Stimulated activated CD8-positive, alpha-beta memory T cell treated with anti-CD3 and anti-CD28 coated beads, Interleukin-7, amount 100 ng/mL, for 4 hours (primary cell): ENCODE measurements around the gene SERPINA3.
"Not testable (repeated sequence)": the region's sequence is repeated elsewhere in the genome, so short reads cannot be mapped to it uniquely, and the experiment has no call there.

ENCODE experiments used
- DNase-seq, 2 donors: peaks; one replicate each; pipeline ENCODE4 v3.0.0-alpha.2; 2020; ENCODE audit warnings: low read depth in 2 of 2

Gene SERPINA3

DNA sequence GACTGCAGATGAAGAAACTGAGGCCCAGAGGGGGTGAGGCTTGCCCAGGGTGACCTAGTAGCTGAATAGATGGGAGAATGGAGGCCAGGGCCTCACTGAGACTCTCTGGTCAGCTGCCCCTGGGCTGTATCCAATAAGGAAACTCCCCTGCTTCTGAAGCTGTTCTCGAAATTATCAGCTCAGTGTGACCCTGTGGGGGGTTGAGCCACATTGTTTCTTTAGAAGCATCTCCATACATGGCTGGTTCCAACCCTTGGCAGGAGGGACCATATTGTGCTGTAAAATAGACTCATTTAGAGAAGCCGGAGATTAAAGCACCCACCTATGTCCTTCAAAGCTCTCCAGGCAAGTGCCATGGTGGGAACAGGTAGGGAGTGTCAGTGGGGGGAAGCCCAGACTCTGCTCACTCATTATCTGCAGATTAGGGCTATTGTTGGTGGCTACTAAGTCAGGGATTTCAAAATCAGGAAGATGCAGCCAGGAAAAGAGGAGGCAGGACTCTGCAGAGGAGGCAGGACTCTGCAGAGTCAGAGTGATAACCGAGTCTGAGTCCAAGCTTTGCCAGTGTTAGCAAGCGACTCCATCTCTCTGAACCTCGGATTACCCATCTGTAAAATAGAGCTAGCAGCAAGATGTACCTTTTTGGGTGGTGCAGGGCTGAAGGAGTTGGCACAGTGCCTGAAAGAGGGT is 27.5 kb upstream of the SERPINA3 start:
- DNase-seq = no peak

- no peak for DNase-seq
Observed at GRCh38 chr14:94586635-94587034, 25.6 kb upstream of the SERPINA3 start.

- DNase-seq = no peak
Observed at GRCh38 chr14:94588311-94588710, 23.9 kb upstream of the SERPINA3 start.

GRCh38 chr14:94591073-94591472 is 21.1 kb upstream of the SERPINA3 start:
- DNase-seq = no peak

GRCh38 chr14:94591871-94592270 is 20.3 kb upstream of the SERPINA3 start:
- no peak for DNase-seq

DNA sequence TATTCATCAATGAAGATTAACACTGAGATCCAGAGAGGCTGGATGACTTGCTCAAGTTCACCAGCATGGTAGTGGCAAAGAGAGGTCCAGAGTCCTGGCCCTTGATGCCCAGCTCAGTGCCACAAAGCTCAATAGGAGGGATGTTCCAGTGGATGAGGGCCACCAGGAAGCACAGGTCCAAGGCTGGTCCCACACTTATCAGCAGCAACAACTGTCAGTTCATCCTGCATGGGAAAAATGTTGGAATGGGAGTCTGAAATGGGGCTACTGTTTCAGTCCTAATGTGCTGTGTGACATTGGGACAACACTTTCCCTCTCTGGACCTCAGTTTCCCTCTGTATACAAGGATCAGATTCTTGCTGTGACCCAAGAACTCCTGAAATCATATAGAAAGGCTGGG is 19.7 kb upstream of the SERPINA3 start:
- no peak for DNase-seq

GRCh38 chr14:94593376-94593748 is 18.8 kb upstream of the SERPINA3 start:
- DNase-seq = no peak

- no peak for DNase-seq
Observed at GRCh38 chr14:94593749-94594431, 18.3 kb upstream of the SERPINA3 start.

DNA sequence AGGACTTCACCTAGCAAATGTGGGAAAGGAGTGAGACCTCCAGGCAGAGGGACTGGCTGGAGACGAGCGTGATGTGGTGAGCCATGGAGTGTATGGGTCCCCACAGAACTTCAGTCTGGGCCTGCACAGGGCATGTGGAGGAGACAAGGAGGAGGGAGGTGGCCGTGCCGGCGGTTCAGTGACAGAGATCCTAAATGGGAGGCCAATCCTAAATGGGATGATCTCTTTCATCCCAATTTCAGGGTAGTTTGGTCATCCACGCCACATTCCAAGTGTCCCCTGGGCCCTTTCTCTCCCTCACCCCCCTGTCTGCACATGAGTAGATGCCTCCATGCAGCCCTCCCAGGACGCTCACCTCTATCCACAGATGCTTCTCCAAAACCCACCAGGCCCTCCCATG is 17.8 kb upstream of the SERPINA3 start:
- no peak for DNase-seq

DNA sequence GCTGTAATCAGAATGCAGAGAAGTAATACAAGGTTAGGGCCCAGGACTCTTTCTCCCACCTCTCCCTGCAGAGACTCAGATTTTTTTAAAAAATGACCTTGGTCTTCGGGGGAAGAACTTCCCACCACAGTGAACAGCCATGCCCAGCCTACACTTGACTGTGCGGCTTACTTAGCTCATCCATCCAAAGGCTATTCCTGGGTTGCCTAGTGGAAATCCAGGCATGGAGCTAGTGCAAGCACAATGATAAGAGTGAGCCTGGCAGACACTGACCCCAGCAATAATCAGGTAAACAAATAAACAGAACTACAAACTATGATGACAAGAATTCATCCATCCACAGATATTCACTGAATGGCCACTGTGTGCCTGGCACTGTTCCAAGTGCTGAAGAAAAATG is 16.3 kb upstream of the SERPINA3 start:
- no peak for DNase-seq

DNA sequence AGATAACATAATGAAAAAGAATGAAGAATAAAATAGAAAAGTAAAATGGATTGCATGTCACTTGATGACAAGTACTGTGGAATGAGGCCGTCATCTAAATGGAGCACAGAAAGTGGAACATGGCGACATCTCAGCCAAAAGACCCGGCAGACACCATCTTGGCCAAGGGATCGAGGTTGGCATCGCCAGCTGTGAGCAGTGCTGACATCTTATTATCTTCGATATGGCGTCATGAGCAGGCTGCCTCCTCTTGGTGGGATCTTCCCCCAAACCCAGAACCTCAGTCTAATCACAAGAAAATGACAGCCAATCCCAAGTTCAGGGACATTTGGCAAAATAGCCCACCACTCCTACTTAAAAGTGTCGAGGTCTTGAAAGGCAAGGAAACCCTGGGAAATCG is 15.8 kb upstream of the SERPINA3 start:
- no peak for DNase-seq

DNA sequence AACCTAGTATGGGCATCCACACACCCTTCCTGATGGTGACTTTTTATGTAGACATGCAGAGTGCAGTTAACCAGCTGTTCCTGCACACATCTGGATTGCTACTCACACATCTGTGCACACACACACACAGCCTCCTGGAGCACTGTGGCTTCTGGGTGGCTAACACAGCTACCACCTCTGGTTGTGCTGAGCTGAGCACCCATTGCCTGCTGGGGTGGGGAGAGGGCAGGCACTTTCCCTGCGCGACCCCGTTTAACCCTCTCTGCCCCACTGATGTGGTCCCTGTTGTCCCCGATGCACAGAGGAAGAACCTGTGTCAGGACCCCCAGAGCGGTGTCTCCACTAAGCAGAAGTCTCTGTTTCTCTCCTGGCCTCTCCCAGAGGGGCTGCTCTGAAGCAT is 14.4 kb upstream of the SERPINA3 start:
- DNase-seq = no peak

DNA sequence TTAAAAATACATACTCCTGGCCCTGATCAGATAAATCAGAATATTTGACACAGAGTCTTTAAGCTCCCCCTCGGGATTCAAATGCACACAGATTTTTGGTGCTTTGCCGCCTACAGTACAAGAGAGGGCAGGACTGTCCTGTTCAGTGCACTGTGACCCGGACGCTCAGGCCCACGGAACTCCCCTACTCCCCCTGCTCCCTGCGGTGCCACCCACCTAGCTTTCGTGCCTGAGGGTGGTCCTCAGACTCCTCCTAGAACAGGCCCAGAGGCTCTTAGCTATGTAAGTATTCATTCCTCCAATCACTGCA is 13.7 kb upstream of the SERPINA3 start:
- no peak for DNase-seq

DNA sequence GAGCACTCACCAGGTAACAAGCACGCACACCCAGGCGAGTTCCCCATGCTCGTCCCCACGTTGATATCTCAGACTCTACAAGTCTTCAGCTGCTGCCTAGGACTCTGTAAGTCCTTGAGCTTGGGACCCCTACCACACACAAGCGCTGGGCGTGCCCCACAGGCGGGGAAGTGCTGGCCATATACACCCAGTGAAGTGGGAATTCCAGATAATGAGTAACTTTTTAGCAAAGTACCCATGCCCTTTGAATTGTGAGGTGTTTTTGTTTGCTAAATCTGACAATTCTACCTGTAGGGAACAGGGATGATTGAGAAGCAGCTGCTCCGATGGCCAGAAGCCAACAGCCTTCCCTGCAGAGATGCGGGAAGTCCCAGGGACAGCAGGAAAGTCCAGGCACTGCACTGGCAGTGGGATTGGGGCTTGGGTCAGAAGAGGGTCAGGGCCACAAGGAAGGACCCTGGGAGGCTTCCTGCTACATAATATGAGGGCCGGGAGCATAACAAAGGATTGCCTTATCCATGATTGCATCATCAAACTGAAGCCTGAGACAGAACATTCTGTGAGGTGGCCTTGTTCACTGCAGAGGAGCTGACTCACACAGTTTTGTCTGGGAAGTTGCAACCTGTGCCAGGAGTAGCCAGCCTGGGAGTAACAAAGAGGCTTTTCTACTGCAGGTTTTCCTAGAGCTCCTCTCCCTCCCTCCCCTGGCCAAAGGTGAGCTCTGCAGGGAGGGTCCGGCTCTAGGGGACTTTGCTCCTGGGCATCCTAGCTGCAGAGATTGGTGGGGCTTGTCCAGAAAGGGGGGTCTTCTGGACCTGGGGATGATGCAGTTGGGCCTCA is 13.2 kb upstream of the SERPINA3 start:
- DNase-seq = no peak

DNA sequence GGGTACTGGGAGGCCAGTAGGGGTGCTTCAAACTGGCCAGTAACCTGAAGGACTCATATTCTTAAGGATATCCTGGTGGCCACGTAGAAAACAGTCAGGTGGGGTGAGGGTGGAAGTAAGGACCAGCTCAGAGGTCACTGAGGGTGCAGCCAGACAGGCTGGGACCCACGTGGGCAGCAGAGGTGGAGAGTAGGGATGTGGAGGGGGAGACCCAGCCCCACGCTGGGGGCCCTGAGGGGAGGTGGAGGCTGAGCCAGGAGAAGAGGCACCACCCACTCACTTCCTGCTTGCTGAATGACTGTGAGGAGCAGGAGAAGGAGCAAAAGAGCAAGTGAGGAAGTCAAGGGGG is 12.6 kb upstream of the SERPINA3 start:
- no peak for DNase-seq

GRCh38 chr14:94600148-94600545 is 12.0 kb upstream of the SERPINA3 start:
- DNase-seq = no peak

DNA sequence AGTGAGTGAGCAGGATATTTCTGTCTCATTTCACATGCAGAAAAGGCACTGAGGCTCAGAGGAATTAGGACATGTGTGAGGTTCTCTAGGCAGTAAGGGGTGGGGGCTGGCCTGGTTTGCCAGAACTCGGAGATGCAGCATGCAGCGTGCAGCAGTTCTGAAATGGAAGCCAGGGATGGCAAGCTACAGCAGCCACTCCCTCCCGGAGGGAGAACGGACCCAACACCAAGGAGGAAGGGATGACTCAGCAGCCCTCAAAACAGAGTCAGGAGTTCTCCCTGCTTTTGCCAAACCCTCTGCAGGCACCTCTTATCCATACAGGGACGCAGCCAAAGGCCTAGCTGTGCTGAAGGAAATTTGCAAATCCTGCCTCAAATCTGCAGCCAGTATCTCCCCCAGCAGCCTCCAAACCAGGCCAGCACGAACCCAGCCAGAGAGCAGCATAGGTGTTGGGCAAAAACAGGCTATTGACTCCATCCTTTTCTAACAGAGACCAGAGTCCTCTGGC is 10.3 kb upstream of the SERPINA3 start:
- DNase-seq = no peak

DNA sequence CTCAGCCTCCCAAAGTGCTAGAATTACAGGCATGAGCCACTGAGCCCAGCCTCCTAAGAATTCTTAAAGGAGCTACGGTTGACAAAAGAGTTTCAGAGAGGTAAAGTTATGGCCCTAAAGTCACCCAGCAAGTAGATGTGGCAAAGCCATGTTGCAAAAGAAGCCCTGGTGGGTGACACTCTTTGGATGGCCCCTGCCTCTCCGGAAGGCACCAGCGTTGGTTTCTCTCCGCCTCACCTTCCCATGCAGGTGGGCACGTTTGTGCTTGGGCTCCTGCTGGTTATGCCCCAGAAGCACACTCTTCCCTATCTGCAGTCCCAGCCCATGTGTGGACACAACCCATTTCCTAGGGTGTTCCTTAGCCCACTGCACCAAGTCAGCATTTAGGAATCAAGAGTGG is 9.5 kb upstream of the SERPINA3 start:
- DNase-seq = no peak

GRCh38 chr14:94605361-94605760 is 6.8 kb upstream of the SERPINA3 start:
- DNase-seq = no peak

DNA sequence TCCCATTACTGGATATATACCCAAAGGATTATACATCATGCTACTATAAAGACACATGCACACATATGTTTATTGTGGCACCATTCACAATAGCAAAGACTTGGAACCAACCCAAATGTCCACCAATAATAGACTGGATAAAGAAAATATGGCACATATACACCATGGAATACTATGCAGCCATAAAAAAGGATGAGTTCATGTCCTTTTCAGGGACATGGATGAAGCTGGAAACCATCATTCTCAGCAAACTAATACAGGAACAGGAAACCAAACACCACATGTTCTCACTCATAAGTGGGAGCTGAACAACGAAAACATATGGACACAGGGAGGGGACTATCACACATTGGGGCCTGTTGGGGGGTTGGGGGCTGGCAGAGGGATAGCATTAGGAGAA is 3.2 kb upstream of the SERPINA3 start:
- not testable (repeated sequence) for DNase-seq

GRCh38 chr14:94611179-94611578 is 1.0 kb upstream of the SERPINA3 start:
- DNase-seq = no peak

GRCh38 chr14:94612580-94613554 is 676 bp downstream of the SERPINA3 start:
- no peak for DNase-seq
